Fibroblast of peridontal ligament (primary cell): ENCODE results near the gene KCNMB4.

Experiments
- DNase-seq: peaks from one replicate; pipeline ENCODE4 v3.0.0-alpha.2; 2010; ENCODE audit errors: extremely low read depth

The KCNMB4 gene

DNA sequence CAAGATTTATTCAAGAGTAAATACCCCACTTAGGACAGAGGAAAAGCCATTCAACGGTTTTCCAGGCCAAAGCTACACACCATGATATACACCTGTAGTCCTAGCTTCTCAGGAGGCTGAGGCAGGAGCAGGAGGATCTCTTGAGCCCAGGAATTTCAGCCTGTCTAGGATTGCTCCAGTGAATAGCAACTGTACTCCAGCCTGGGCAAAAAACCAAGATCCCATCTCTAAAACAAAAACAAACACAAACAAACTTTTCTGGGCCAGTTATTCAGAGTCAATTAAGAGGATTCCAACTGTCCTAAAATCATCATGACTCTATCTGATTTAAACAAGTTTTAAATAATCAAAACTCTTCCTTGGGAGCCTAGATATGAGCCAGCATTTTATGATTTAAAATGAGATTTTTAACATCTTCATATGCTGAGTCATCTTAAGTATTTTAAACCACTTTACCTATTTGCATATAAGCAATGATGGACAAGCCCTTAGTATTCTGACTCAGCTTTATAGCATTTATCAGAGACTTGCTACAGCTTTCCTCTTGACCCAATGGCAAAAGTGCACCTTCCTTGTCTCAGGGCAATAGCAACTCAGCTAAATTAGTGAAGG is 77.1 kb downstream of the KCNMB4 start:
- no peak for DNase-seq

DNA sequence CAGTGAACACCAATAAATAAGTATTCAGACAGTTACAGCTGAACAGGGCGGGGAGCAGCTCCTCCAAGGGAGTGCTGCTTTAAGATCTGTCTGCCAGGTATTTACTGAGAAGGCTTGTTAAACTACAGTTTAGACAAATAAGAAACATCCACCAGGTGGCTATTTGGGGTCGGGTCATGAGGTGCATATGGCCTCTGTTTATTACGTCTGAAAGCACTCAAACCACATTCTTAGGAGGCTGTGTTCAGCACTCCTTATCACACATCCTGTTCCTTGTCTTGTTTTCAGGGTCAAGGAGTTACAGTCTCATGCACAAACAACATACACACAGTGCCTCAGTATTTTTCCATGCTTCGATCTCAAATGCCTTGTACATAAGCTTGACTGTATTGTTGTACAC is 78.8 kb downstream of the KCNMB4 start:
- no peak for DNase-seq

DNA sequence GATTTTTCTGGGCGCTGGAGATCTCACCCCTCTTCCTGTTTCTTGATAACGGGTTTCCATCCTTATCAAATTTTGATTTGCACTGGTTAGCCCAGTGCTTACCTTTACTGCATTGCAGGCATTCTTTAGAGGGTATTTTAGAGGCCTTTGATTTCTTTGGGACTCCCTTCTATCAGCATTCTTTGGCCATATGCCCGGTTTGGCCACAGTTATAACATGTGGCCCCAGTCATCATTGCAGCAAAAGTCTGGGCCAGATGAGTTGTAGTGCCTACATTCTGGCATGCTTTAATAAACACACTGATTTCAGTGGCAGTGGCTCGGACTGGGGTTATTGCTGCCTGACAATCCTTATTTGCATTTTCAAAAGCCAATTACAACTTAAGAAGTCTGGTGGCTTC is 82.3 kb downstream of the KCNMB4 start:
- DNase-seq, result no peak

GRCh38 chr12:70449074-70449752 is 83.1 kb downstream of the KCNMB4 start:
- no peak for DNase-seq

GRCh38 chr12:70449753-70450341 is 83.8 kb downstream of the KCNMB4 start:
- DNase-seq, result no peak

- no peak for DNase-seq
Observed at GRCh38 chr12:70451528-70451927, 85.4 kb downstream of the KCNMB4 start.

DNA sequence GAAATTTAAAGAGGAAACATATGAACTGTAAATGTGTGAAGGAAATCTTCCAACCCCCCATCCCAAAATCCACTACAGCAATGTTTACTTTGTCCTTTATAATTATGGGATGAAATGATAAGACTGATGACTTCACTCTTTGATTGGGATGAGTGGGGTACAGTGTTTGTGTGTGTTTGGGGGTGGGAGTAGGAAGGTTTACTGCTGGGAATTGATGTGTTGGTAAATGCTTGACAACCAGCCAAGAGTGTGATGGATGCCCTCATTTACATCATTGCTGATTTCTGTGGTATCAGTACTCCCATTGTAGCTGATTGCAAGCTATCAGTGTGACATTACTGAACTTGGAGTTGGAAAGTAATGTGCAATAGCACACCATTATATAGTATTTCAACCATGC is 90.9 kb downstream of the KCNMB4 start:
- no peak for DNase-seq

DNA sequence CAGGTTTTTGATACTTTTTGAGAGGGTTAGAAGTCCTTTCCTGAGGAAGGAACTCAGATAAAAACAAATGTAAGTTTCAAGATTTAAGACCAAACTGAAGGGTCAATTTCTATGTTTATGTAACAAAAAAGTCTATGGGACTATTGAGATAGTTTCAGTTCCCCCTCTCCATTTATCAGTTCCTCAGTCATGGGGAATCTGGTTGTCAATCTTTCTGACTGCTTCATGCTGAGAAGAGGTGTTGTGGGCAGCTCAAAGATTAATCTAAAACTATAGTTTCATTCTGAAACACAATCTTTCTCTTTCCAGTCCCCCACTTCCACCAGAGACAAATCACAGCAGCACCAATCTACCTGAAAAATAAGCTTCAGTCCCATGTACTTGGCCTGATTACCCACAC is 93.7 kb downstream of the KCNMB4 start:
- DNase-seq, result no peak

DNA sequence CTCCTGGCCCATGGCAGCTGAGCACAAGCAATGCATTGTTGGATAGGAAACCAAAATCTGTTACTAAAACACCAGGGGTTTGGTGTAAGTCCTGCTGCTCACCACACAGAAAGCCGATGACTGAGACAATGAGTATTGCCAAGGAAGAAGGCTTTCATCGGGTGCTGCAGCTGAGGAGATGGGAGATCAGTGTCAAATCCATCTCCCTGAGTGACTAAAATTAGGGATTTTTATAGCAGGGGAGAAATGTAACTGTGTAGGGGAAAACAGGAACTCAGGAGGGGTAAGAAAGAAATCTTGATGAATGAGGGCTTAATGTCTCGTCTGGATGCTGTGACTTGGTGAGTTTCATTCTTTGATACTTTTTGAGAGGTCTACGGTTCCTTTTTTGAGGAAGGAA is 97.9 kb downstream of the KCNMB4 start:
- DNase-seq, result no peak

- DNase-seq, result no peak
Observed at GRCh38 chr12:70466753-70467152, 100.7 kb downstream of the KCNMB4 start.

DNA sequence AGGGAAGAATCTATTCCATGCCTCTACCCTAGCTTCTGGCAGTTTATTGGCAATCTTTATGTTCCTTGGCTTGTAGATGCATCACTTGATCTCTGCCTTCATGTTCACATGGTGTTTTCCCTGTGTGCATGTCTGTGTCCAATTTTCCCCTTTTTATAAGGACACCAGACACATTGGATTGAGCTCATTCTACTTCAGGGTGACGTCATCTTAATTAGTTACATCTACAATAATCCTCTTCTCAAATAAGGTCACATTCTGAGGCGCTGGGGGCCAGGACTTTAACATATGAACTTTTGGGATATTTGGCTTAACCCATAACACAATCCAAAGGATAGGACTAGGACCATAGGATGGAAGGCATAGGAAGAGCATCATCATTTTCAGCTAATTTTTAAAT is 101.4 kb downstream of the KCNMB4 start:
- no peak for DNase-seq

DNA sequence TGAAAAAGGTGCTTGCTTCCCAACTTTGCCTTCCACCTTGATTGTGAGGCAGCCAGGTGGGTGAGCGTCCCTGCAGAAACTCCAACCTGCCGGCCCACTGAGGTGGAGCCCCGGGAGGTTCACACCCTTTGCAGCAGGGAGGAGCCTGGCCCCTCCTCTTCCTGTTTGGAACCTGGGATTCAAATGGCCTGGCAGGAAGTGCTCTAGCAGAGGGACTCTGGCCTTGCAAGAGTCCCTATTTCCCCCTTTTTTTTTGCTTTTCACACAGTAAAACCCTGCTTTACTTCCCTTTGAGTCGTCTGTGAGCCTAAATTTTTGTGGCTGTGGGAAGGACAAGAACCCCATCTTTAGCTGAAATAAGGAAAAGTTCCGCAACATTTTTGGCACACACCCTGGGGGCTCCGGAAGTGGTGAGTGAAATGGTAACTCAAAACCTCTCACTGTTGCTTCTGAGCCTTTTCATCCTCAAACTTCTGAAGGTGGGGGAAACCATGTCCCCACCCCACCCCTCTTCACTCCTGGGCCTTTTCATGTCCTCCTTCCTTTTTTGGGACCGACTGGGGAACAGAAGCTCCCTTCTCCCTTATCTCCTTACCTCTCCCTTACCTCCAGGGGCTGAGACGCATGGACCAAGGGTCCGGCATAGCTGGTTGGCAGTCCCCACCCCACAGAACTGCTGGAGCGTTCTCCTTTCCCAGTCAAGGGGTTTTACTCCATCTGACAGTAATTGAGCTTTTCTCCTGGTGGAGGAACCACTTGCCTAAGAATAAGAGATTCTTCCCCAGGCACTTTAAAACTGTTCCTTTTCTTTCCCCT is 102.0 kb downstream of the KCNMB4 start:
- no peak for DNase-seq

- DNase-seq, result no peak
Observed at GRCh38 chr12:70468741-70469140, 102.7 kb downstream of the KCNMB4 start.

DNA sequence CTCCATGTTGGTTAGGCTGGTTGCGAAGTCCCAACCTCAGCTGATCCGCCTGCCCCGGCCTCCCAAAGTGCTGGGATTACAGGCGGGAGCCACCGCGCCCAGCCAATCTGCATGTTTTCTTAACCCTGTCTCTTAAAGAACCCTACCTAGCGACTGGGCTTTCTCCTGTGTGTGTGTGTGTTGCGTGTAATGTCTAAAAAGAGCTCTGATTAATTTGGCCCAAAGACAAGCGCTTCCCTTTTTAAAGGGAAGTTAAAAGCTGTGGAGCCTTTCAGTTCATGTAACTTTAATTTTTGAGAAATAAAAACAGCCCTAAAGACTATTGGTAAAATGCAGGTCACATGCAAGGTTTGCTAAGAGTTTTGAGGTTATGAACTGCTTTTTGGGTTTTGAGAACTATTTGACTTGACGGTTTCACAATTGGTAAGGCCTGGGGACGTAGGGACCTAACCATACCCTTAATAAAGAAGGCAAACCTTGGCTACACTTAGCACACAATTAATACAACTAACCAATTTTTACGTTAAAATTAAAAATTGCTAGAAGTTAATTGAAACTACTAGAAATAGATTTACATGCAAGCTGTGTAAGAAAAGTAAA is 103.2 kb downstream of the KCNMB4 start:
- DNase-seq, result no peak

DNA sequence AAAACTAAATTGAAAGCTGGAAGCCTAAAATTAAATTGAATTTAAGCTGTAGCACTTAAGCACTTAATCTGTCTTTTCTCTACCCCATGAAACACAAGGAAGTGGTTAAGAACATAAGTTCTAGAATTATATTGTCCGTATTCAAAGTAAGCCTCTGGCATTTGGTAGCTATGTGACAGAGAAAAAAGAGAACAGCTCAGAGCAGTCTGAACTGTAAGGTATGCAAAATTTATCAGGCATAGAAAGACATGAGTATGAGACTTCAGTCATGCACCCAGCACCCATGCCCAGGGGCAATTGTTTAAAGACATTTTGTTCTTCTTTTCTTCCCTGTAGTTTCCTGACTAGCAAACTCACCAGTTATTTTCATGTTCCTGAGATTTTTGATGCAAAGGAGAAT is 116.7 kb downstream of the KCNMB4 start:
- no peak for DNase-seq
